LNCaP clone FGC (cell line): Measurements from ENCODE around the gene RAMP1.

ENCODE experiments used
- DNase-seq: peaks from one replicate; pipeline ENCODE4 v3.0.0-alpha.2; 2011; ENCODE audit warnings: low read depth
- H3K4me3 ChIP-seq: 2 replicates; pipeline ENCODE4 v1.5.1; 2011; ENCODE audit warnings: mild to moderate bottlenecking, low read depth, low read length, control low read depth
- CTCF ChIP-seq: IDR thresholded peaks from 2 replicates; pipeline ENCODE4 v1.5.1; 2012; ENCODE audit warnings: mild to moderate bottlenecking; ENCODE audit not compliant: control insufficient read depth, insufficient read depth; ENCODE audit errors: extremely low read depth

RAMP1 gene

GRCh38 chr2:237876532-237876931 lies 17.1 kb downstream of the RAMP1 start:
- no peak for TF ChIP-seq CTCF
- H3K4me3 ChIP-seq = no peak overlapping the region
- DNase-seq = no peak

GRCh38 chr2:237876951-237877491 lies 17.6 kb downstream of the RAMP1 start:
- no peak for DNase-seq
- no peak for TF ChIP-seq CTCF
- H3K4me3 ChIP-seq = no peak overlapping the region

GRCh38 chr2:237877576-237878307 lies 18.3 kb downstream of the RAMP1 start:
- DNase-seq = no peak
- no peak for TF ChIP-seq CTCF
- no peak overlapping the region for H3K4me3 ChIP-seq

- no peak for DNase-seq
- no peak overlapping the region for H3K4me3 ChIP-seq
- TF ChIP-seq CTCF = no peak
Observed at GRCh38 chr2:237878321-237879057, 19.1 kb downstream of the RAMP1 start.

GRCh38 chr2:237879058-237879430 lies 19.6 kb downstream of the RAMP1 start:
- DNase-seq = no peak
- H3K4me3 ChIP-seq = no peak overlapping the region
- no peak for TF ChIP-seq CTCF

GRCh38 chr2:237879991-237880560 lies 20.7 kb downstream of the RAMP1 start:
- no peak overlapping the region for H3K4me3 ChIP-seq
- no peak for TF ChIP-seq CTCF
- DNase-seq = no peak
